Measurements from ENCODE around the gene RAB43.

DNA sequence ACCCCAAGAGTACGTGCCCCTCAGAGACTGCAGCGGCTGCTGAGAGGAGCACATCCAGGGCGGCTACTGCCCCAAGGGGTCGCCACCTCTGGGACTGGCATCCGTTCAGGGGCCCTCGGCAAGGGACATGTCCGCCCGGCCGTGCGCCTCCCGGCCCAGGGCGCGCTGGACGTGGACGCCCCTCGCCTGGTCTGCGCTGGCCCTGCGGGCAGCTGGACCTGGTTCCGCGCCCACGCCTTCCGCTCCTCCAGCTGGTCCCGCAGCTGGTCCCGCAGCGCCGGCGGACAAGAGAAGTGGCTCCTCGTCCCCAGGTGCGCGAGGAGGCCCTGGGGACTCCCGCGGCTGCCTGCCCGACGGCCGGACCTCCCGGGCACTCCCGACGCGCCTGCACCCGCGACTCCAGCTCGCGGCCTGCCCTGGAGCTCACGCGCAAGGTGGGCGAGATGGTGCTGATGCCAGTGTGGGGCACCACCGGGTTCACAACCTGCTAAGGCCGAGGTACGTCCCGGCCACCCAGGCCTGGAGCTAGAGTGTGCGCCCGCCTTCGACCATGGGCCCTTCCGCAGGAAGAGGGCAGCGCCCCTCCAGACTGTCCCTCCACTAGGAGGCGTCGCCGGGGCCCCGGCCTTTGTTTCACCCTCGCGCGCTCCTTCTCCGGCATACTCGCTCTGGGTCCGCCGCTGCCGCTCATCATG, 75.4 kb downstream of the RAB43 start:
- TF ChIP-seq, protein P1, sequence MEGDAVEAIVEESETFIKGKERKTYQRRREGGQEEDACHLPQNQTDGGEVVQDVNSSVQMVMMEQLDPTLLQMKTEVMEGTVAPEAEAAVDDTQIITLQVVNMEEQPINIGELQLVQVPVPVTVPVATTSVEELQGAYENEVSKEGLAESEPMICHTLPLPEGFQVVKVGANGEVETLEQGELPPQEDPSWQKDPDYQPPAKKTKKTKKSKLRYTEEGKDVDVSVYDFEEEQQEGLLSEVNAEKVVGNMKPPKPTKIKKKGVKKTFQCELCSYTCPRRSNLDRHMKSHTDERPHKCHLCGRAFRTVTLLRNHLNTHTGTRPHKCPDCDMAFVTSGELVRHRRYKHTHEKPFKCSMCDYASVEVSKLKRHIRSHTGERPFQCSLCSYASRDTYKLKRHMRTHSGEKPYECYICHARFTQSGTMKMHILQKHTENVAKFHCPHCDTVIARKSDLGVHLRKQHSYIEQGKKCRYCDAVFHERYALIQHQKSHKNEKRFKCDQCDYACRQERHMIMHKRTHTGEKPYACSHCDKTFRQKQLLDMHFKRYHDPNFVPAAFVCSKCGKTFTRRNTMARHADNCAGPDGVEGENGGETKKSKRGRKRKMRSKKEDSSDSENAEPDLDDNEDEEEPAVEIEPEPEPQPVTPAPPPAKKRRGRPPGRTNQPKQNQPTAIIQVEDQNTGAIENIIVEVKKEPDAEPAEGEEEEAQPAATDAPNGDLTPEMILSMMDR (IDR thresholded peaks at IDR 0.05; ENCODE audit: insufficient read depth, low read length) = no peak
- TF ChIP-seq, protein P2, sequence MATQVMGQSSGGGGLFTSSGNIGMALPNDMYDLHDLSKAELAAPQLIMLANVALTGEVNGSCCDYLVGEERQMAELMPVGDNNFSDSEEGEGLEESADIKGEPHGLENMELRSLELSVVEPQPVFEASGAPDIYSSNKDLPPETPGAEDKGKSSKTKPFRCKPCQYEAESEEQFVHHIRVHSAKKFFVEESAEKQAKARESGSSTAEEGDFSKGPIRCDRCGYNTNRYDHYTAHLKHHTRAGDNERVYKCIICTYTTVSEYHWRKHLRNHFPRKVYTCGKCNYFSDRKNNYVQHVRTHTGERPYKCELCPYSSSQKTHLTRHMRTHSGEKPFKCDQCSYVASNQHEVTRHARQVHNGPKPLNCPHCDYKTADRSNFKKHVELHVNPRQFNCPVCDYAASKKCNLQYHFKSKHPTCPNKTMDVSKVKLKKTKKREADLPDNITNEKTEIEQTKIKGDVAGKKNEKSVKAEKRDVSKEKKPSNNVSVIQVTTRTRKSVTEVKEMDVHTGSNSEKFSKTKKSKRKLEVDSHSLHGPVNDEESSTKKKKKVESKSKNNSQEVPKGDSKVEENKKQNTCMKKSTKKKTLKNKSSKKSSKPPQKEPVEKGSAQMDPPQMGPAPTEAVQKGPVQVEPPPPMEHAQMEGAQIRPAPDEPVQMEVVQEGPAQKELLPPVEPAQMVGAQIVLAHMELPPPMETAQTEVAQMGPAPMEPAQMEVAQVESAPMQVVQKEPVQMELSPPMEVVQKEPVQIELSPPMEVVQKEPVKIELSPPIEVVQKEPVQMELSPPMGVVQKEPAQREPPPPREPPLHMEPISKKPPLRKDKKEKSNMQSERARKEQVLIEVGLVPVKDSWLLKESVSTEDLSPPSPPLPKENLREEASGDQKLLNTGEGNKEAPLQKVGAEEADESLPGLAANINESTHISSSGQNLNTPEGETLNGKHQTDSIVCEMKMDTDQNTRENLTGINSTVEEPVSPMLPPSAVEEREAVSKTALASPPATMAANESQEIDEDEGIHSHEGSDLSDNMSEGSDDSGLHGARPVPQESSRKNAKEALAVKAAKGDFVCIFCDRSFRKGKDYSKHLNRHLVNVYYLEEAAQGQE (IDR thresholded peaks at IDR 0.05; ENCODE audit: insufficient replicate concordance, low read depth) = no peak
